Placental epithelial cell (primary cell): ENCODE measurements around the gene CCN2. TPM values are rescaled to one million over a fixed set of nuclear protein-coding genes. Genes with fewer than 3 reads are reported as not detected.

Experiments
- total RNA-seq: library from RNA; depleted of rRNA; stranded (reverse); fragments of >200 nt; gene quantifications from 2 replicates; pipeline ENCODE4 v1.2.3, GENCODE V29; 2012

Gene CCN2, protein sequence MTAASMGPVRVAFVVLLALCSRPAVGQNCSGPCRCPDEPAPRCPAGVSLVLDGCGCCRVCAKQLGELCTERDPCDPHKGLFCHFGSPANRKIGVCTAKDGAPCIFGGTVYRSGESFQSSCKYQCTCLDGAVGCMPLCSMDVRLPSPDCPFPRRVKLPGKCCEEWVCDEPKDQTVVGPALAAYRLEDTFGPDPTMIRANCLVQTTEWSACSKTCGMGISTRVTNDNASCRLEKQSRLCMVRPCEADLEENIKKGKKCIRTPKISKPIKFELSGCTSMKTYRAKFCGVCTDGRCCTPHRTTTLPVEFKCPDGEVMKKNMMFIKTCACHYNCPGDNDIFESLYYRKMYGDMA
- 14.5 and 59.9 TPM in 2 replicates for total RNA-seq

DNA sequence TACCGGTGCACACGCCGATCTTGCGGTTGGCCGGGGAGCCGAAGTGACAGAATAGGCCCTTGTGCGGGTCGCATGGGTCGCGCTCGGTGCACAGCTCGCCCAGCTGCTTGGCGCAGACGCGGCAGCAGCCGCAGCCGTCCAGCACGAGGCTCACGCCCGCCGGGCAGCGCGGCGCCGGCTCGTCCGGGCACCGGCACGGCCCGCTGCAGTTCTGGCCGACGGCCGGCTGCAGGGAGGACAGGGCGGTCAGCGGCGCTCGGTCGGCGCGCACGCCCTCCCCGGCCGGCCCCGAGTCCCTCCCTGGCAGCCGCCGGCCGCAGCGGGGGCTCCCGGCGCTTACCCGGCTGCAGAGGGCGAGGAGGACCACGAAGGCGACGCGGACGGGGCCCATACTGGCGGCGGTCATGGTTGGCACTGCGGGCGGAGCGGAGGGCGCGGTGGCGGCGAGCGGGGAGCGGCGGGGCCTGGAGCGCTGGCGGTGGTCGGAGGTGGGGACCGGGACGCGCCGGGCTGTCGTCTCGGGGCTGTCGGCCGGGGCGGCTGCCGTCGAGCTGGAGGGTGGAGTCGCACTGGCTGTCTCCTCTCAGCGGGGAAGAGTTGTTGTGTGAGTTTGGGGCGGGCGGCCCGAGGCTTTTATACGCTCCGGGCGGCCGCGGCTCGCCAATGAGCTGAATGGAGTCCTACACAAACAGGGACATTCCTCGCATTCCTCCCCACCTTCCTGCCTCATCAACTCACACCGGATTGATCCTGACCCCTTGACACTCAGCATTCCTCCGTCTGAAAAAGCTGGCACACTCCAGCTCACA is at the start of gene CCN2:
Gene CCN2, minus strand, starts transcription at position 606 of the 809 bp plus-strand sequence. Its CDS starts 200 bp downstream, at position 406.

Other genes starting within 250 kb of the CCN2 start
- gene OR2A4, start 250.0 kb downstream of the CCN2 start, total RNA-seq = 0.39 TPM in 1 of 2 replicates, not detected in the other
- 0.11 TPM in 1 of 2 replicates, not detected in the other for gene CTAGE9, start 240.4 kb downstream of the CCN2 start, total RNA-seq
- 339 and 481 TPM in 2 replicates for gene ENPP1, start 143.4 kb downstream of the CCN2 start, total RNA-seq